PC-9 (cell line): ENCODE data around the gene HOXB6. TPM values are rescaled to one million over a fixed set of nuclear protein-coding genes. Genes with fewer than 3 reads are reported as not detected.

ENCODE experiments used
- BruUV-seq: library from RNA; stranded (reverse); fragments of 400-500 nt; replicated peaks from 2 replicates; lab custom pipeline; 2021; lab: Mats Ljungman, UMichigan
- CTCF ChIA-PET: fragments of 300-600 bp; sonication (Branson Sonifier 250); formaldehyde crosslinking; loops from one replicate; lab custom pipeline; 2022; ENCODE audit warnings: antibody characterized with exemption; lab: Charles Lee
- POLR2A ChIA-PET: fragments of 300-600 bp; sonication (Branson Sonifier 250); formaldehyde crosslinking; loops from one replicate; lab custom pipeline; 2022; ENCODE audit warnings: antibody characterized with exemption; ENCODE audit not compliant: unreplicated experiment; lab: Charles Lee
- DNase-seq, 2 experiments: peaks; one replicate each; pipeline versions ENCODE4 v3.0.0 to v3.0.0-alpha.2; 2015 to 2022; ENCODE audit warnings: mixed read lengths in 1 of 2
- H2AFZ ChIP-seq: fragments of 200-600 bp; sonication (generic); 2 replicates; pipeline ENCODE4 v1.8.1; 2017; ENCODE audit warnings: antibody characterized with exemption
- H3F3A ChIP-seq: fragments of 200-600 bp; sonication (generic); 2 replicates; pipeline ENCODE4 v1.8.1; 2017; ENCODE audit warnings: antibody characterized with exemption, mild to moderate bottlenecking, low read depth; ENCODE audit not compliant: insufficient read depth
- H3K27ac ChIP-seq: fragments of 200-600 bp; sonication (generic); 2 replicates; pipeline ENCODE4 v1.6.1; 2016; ENCODE audit warnings: mixed run types
- H3K27me3 ChIP-seq: fragments of 200-600 bp; sonication (generic); 2 replicates; pipeline ENCODE4 v1.6.1; 2016; ENCODE audit warnings: low read depth, mixed run types; ENCODE audit not compliant: insufficient read depth
- H3K36me3 ChIP-seq: fragments of 200-600 bp; sonication (generic); 2 replicates; pipeline ENCODE4 v1.6.1; 2016; ENCODE audit warnings: low read depth, mixed run types
- H3K4me1 ChIP-seq: fragments of 200-600 bp; sonication (generic); replicated peaks from 2 replicates; pipeline ENCODE4 v1.6.1; 2016; ENCODE audit warnings: mixed run types; ENCODE audit not compliant: insufficient read depth
- H3K4me2 ChIP-seq: fragments of 200-600 bp; sonication (generic); 2 replicates; pipeline ENCODE4 v1.6.1; 2017; ENCODE audit warnings: mixed run types
- H3K4me3 ChIP-seq: fragments of 200-600 bp; sonication (generic); 2 replicates; pipeline ENCODE4 v1.6.1; 2016; ENCODE audit warnings: mixed run types
- H3K79me2 ChIP-seq: fragments of 200-600 bp; sonication (generic); 2 replicates; pipeline ENCODE4 v1.6.1; 2017; ENCODE audit warnings: low read depth, mixed run types
- H3K9me2 ChIP-seq: fragments of 200-600 bp; sonication (generic); 2 replicates; pipeline ENCODE4 v1.8.1; 2017; ENCODE audit warnings: mild to moderate bottlenecking; ENCODE audit not compliant: insufficient read depth
- H3K9me3 ChIP-seq: fragments of 200-600 bp; sonication (generic); 2 replicates; pipeline ENCODE4 v1.8.1; 2016; ENCODE audit warnings: low read depth; ENCODE audit not compliant: insufficient read depth
- H4K20me1 ChIP-seq: fragments of 200-600 bp; sonication (generic); 2 replicates; pipeline ENCODE4 v1.8.1; 2017; ENCODE audit not compliant: insufficient read depth
- EZH2 ChIP-seq: fragments of 200-600 bp; sonication (generic); IDR thresholded peaks from 2 replicates; pipeline ENCODE4 v1.8.0; 2017; ENCODE audit warnings: antibody characterized with exemption, low read depth
- intact Hi-C: fragments of 100-400 bp; cut with micrococcal nuclease; formaldehyde crosslinking; loops from one replicate; pipeline ENCODE4 v1.10.0; 2022; ENCODE audit not compliant: unreplicated experiment
- total RNA-seq: library from RNA; stranded (reverse); gene quantifications from 2 replicates; pipeline ENCODE4 v1.2.3, GENCODE V29; 2021
- TF ChIP-seq, protein P1 (sequence below): fragments of 200-600 bp; sonication (generic); conservative IDR thresholded peaks from 2 replicates; pipeline ENCODE4 v1.6.1; 2017; ENCODE audit warnings: mixed run types, antibody characterized with exemption, mild to moderate bottlenecking, moderate library complexity

HOXB6 gene
- total RNA-seq, 1 experiment from 2014 or later, result 30.7 TPM

DNA sequence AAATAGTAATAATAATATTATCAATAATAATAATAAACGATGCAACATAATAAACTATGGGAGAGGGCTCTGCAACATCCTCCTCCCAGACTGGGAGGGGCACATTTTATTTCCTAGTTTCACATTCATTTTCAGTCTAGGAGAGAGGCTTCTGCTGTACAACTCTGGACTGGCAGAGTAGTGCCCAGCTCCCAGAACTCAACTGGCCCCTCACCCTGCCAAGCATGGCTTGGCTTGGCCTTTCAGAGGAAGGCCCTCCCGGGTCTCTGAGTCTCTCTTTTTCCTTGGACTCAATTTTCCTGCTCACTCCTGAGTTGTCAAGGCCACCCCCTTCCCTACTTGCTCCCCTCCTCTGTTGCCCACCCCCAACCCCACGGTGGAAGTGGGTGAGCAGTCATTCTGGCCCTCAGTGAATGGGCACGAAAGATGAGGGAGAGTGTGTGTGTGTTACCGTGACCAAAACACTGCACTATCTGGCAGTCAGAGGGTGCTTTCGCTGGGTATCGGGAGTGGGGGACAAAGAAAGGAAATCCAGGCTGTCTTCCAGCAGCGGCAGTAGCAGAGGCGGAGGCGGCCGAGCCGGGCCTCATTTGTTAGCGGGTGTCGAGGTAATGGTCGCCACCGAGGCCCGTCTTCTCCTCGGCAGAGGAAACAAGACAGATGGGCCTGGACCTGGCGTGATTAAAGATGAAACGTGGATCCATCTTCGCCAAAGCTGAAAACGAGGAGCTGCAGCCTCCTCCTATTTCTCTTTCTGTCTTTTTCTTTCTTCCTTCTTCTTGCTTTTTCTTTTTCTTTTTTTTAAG, 28.9 kb downstream of the HOXB6 start:
- no peaks in the 10 kb centered on the region for H3K9me2 ChIP-seq
- no peaks in the 10 kb centered on the region for H3K4me1 ChIP-seq
- H3K79me2 ChIP-seq, result no peaks in the 10 kb centered on the region
- no peak overlapping the region for H3K4me2 ChIP-seq
- BruUV-seq, result no TSS peak
- H3K27ac ChIP-seq, result no peak overlapping the region
- no peak for TF ChIP-seq EZH2
- TF ChIP-seq, protein P1, sequence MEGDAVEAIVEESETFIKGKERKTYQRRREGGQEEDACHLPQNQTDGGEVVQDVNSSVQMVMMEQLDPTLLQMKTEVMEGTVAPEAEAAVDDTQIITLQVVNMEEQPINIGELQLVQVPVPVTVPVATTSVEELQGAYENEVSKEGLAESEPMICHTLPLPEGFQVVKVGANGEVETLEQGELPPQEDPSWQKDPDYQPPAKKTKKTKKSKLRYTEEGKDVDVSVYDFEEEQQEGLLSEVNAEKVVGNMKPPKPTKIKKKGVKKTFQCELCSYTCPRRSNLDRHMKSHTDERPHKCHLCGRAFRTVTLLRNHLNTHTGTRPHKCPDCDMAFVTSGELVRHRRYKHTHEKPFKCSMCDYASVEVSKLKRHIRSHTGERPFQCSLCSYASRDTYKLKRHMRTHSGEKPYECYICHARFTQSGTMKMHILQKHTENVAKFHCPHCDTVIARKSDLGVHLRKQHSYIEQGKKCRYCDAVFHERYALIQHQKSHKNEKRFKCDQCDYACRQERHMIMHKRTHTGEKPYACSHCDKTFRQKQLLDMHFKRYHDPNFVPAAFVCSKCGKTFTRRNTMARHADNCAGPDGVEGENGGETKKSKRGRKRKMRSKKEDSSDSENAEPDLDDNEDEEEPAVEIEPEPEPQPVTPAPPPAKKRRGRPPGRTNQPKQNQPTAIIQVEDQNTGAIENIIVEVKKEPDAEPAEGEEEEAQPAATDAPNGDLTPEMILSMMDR, result no peak
- ChIA-PET CTCF (no interaction called here), POLR2A (no interaction called here)
- no peak overlapping the region for H3K4me3 ChIP-seq
- H3K27me3 ChIP-seq, result no peaks in the 10 kb centered on the region
- H3K9me3 ChIP-seq, result no peaks in the 10 kb centered on the region
- no peaks in the 10 kb centered on the region for H3K36me3 ChIP-seq
- no peak overlapping the region for H2AFZ ChIP-seq
- no peaks in the 10 kb centered on the region for H3F3A ChIP-seq
- DNase-seq, result no peak
- intact Hi-C loops, result no loop called here
- no peaks in the 10 kb centered on the region for H4K20me1 ChIP-seq

DNA sequence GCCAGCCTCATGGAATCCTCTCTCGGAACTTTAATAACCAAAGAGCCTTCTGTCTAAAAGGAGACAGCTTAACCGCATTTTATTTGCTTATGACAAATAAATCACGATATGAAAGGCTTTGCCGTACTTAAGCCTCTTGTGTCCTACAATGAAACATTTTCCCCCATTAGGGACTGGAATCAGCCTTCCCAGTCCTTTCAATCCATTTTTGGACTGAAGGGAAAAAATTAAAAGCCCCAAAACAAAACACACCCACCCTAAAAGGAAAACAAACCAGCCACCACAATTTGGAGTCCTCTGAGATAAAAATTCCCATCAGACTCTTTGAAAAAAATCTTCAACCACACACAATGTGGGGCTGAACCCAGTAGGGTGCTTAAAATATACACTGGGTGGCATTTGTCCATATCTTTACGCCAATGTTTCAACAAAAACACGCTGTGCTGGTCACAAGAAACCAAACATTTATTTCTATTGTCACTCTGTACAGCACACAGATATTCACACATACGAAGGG, 29.7 kb downstream of the HOXB6 start:
- Histone ChIP-seq H3K4me2 (no peak overlapping the region), H3F3A (no peaks in the 10 kb centered on the region), H3K79me2 (no peaks in the 10 kb centered on the region), H3K27ac (no peak overlapping the region), H3K36me3 (no peaks in the 10 kb centered on the region), H3K27me3 (no peaks in the 10 kb centered on the region), H2AFZ (no peak overlapping the region), H3K4me1 (no peaks in the 10 kb centered on the region), H3K9me3 (no peaks in the 10 kb centered on the region), H3K9me2 (no peaks in the 10 kb centered on the region), H4K20me1 (no peaks in the 10 kb centered on the region), H3K4me3 (no peak overlapping the region)
- ChIA-PET CTCF (no interaction called here), POLR2A (no interaction called here)
- DNase-seq, result no peak
- TF ChIP-seq, protein P1, result no peak
- intact Hi-C loops, result no loop called here
- BruUV-seq, result no TSS peak

DNA sequence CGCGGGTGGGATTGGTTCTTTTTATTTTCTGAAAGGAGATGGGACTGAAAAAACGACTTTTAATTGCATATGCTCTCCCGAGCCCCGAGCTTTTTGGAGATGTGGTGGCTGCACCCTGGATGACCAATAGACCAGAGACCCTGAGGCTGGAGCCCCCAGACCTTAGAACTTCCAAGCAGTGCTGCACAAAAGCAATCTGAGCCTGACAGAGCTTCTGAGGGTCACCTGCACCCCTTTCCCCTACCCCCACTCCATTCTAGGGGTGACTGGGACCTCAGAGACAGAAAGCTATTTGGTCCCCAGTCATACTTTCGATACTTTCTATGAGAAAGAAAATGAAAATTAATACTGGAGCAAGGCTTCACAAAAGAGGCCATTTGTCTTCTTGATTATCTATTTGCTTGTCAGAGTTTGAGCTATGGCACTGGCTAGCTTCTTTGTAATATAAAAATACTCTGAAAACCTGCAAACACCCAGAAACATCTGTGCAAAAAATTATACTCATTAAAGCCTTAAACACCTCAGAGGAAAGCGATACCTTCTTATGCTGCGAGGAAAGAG, 30.2 kb downstream of the HOXB6 start:
- no peaks in the 10 kb centered on the region for H3K4me1 ChIP-seq
- no peak overlapping the region for H3K27ac ChIP-seq
- no peaks in the 10 kb centered on the region for H4K20me1 ChIP-seq
- ChIA-PET CTCF (no interaction called here), POLR2A (no interaction called here)
- no peaks in the 10 kb centered on the region for H3F3A ChIP-seq
- H3K9me3 ChIP-seq, result no peaks in the 10 kb centered on the region
- no peak overlapping the region for H3K4me2 ChIP-seq
- no peak for DNase-seq
- TF ChIP-seq EZH2, result no peak
- TF ChIP-seq, protein P1, result no peak
- no peak overlapping the region for H2AFZ ChIP-seq
- no TSS peak for BruUV-seq
- no peaks in the 10 kb centered on the region for H3K36me3 ChIP-seq
- no peaks in the 10 kb centered on the region for H3K27me3 ChIP-seq
- intact Hi-C loops, result no loop called here
- no peak overlapping the region for H3K4me3 ChIP-seq
- H3K9me2 ChIP-seq, result no peaks in the 10 kb centered on the region
- H3K79me2 ChIP-seq, result no peaks in the 10 kb centered on the region
